ENCODE data around the gene WWOX.

DNA sequence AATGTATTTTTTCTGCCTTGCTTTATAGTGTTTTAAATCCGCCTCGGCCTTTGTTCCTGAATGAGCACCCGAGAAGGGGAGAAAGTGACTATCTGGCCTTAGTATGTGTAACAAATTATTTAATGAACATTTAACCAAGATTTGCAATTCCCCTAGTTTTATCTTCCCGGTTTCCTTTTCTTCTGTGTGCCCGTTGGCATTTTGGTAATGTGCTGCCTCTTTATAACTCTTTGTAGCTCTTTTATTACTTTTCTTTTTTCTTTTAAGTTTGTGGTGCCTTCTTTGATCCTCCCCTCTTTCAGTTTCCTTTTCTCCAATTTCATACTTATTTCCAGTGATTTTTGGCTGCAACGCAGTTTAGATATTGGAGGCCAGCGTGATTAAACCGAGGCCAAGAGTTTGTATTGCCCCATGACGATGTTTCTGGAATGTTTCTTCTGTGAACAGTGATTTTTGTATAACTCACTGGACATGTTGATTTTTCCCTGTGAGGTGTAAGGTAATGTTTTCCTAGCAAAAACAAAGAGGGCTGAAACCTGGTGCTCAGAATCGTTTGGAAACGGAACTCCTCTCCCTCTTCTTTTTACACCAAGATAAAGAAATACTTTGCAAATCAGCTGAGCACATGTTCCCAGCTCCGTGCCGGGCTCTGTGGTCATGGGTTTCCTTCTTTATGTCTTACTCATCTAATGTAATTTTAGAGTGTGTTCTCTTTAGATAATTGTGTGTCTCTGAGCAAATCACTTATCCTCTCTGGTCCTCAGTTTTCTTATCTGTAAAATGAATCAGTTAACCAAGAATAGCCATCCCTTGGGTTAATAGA, 344.3 kb downstream of the WWOX start:
- TF ChIP-seq, protein P1, sequence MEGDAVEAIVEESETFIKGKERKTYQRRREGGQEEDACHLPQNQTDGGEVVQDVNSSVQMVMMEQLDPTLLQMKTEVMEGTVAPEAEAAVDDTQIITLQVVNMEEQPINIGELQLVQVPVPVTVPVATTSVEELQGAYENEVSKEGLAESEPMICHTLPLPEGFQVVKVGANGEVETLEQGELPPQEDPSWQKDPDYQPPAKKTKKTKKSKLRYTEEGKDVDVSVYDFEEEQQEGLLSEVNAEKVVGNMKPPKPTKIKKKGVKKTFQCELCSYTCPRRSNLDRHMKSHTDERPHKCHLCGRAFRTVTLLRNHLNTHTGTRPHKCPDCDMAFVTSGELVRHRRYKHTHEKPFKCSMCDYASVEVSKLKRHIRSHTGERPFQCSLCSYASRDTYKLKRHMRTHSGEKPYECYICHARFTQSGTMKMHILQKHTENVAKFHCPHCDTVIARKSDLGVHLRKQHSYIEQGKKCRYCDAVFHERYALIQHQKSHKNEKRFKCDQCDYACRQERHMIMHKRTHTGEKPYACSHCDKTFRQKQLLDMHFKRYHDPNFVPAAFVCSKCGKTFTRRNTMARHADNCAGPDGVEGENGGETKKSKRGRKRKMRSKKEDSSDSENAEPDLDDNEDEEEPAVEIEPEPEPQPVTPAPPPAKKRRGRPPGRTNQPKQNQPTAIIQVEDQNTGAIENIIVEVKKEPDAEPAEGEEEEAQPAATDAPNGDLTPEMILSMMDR (IDR thresholded peaks at IDR 0.05; ENCODE audit: low read depth, low read length): no peak
- TF ChIP-seq, protein P2, sequence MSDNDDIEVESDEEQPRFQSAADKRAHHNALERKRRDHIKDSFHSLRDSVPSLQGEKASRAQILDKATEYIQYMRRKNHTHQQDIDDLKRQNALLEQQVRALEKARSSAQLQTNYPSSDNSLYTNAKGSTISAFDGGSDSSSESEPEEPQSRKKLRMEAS (IDR thresholded peaks at IDR 0.05; ENCODE audit: low read depth, low read length): no peak
- no peak for TF ChIP-seq POLR2A (IDR thresholded peaks at IDR 0.05; ENCODE audit: extremely low read depth, insufficient read length)

All from NB4 (cell line).